ENCODE measurements around the gene CACNA2D3. TPM values are rescaled to one million over a fixed set of nuclear protein-coding genes. Genes with fewer than 3 reads are reported as not detected.
"Not testable (repeated sequence)": the region's sequence is repeated elsewhere in the genome, so short reads cannot be mapped to it uniquely, and the experiment has no call there.

CACNA2D3 gene
- total RNA-seq, 2 experiments from 2014 or later: not detected

DNA sequence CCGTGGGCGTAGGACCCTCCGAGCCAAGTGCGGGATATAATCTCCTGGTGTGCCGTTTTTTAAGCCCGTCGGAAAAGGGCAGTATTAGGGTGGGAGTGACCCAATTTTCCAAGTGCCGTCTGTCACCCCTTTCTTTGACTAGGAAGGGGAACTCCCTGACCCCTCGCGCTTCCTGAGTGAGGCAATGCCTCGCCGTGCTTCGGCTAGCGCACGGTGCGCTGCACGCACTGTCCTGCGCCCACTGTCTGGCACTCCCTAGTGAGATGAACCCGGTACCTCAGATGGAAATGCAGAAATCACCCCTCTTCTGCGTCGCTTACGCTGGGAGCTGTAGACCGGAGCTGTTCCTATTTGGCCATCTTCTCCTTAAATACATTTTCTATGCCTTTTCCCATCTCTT is 342.2 kb downstream of the CACNA2D3 start:
- H3K4me3 Mint-ChIP-seq; H3K4me1 Mint-ChIP-seq (ENCODE audit: low read depth); H3K36me3 Mint-ChIP-seq; DNase-seq; H3K27me3 Mint-ChIP-seq; H3K27ac Mint-ChIP-seq; intact Hi-C loops (cut with micrococcal nuclease); POLR2A ChIA-PET; CTCF ChIA-PET: not testable (repeated sequence)
- H3K9me3 Mint-ChIP-seq: peaks cover 10% of the 10 kb centered on the region

DNA sequence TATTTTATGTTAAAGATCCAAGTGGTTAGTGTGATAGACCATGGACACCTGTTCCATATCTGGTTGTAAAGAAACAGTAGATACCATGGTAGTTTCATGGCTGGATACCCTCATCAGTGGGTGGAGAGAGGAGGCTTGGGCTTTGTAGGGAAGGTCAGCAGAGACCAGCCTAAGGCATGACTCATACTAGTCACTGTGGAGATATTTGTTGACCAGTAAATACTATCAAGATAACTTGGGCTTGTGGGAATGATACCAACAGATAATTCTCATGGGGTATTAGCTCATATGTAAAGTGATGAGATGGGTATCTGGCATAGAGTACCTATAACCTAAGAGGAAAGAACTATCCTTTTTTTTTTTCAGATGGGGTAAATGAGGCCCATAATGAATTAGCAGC is 354.5 kb downstream of the CACNA2D3 start:
- ChIA-PET CTCF (no interaction called here), POLR2A (no interaction called here)
- Mint-ChIP-seq H3K4me1 (ENCODE audit: low read depth) (no peaks in the 10 kb centered on the region), H3K27ac (no peak overlapping the region), H3K9me3 (peaks cover 26% of the 10 kb centered on the region), H3K36me3 (no peaks in the 10 kb centered on the region), H3K4me3 (no peak overlapping the region), H3K27me3 (no peaks in the 10 kb centered on the region)
- DNase-seq: no peak
- intact Hi-C loops (cut with micrococcal nuclease): no loop called here

DNA sequence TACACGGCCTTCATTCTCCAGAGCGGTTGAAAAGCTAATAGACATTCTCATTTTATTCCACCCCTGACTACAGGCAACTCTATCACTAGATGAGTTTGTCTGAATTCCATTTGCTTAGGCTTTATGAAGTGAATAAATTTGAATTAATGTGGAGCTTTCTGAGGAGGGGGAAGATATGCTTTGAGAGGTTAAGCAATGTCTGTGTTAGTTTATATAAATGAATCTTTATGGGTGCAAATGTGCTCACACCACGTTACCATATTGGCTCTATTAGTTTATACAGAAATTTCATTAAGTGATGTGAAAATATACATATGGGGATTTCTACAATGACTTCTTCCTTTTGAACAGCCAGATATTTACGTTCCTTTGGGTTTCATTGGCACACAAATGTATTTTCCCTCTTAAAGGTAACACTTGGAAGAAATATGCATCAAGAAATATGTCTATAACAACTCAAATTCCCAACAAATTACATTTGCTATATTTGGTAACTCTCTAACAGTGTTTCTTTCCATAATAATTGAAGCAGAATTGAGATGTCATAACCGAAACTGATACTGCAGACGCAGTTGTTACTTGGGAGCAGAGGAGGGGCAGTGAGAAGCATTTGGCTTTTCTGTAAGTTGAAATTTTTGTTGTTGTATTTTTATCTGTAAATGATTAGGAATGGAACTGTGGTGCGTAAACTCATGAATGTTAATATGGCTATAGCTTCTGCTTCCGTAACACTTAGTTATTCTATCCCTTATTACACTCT is 359.4 kb downstream of the CACNA2D3 start:
- POLR2A ChIA-PET: no interaction called here
- Mint-ChIP-seq H3K36me3 (no peaks in the 10 kb centered on the region), H3K27me3 (no peaks in the 10 kb centered on the region), H3K4me1 (ENCODE audit: low read depth) (no peaks in the 10 kb centered on the region), H3K27ac (no peak overlapping the region), H3K9me3 (peaks cover 3% of the 10 kb centered on the region), H3K4me3 (no peak overlapping the region)
- CTCF ChIA-PET: no interaction called here
- intact Hi-C loops (cut with micrococcal nuclease): no loop called here
- no peak for DNase-seq

DNA sequence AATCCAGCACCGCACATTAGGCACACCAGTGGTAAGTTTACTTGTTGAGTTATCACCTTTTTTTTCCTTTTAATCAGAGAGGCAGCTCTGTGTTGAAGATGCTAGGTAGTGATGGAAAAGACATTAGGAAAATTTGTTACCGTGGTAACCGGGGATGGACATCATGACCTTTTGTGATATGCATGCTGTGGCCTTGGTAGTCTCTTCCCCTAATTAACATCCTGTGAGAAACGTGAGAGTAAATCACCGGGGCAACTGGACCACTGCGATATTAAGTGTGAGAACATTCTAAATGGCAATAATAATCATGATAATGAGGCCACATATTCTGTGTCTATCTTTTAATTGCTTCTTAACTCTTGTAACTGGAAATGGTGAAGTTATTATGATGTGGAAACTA is 362.0 kb downstream of the CACNA2D3 start:
- Mint-ChIP-seq H3K36me3 (no peaks in the 10 kb centered on the region), H3K4me1 (ENCODE audit: low read depth) (no peaks in the 10 kb centered on the region), H3K27ac (no peak overlapping the region), H3K9me3 (no peaks in the 10 kb centered on the region), H3K4me3 (no peak overlapping the region), H3K27me3 (no peaks in the 10 kb centered on the region)
- POLR2A ChIA-PET: no interaction called here
- no peak for DNase-seq
- CTCF ChIA-PET: no interaction called here
- intact Hi-C loops (cut with micrococcal nuclease): no loop called here

DNA sequence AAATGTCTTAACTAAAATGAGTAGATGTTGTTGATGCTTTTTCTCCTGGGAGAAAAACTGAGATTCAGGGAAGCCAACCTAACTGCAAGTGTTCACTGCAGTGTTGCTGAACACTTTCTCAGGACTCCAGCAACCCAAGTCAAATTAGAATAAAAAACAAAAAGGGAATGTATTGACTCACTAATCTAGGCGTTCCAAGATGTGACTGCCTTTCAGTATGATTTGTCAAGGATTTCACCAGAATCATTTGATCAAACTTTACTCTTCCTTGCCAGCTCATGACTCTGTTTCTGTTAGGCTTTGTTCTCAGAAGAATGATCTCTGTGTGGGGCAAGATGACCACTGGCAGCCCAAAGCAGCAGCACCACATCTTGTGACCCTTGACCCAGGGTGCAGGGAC is 364.0 kb downstream of the CACNA2D3 start:
- no peaks in the 10 kb centered on the region for H3K27me3 Mint-ChIP-seq
- H3K9me3 Mint-ChIP-seq: no peaks in the 10 kb centered on the region
- H3K27ac Mint-ChIP-seq: no peak overlapping the region
- H3K36me3 Mint-ChIP-seq: no peaks in the 10 kb centered on the region
- intact Hi-C loops (cut with micrococcal nuclease): no loop called here
- H3K4me1 Mint-ChIP-seq (ENCODE audit: low read depth): no peaks in the 10 kb centered on the region
- ChIA-PET POLR2A (no interaction called here), CTCF (no interaction called here)
- DNase-seq: no peak
- no peak overlapping the region for H3K4me3 Mint-ChIP-seq

DNA sequence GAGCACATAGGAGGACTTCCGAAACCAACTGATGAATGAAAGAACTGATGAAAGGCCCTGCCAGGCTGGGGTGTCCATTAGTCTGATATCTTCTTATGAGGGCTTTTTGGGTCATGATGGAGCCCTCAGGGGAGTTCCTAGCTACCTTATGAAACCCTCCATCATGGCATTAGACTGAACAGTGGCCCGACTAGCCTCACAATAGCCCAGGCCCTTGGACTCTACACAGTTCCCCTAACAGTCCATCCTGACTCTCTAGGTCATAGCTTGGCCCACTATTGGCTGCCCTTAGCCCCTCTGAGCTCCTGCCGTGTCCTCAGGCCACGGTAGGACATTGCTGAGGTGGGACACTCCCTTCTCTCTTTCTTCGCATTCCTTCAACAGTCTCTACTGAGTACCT is 365.9 kb downstream of the CACNA2D3 start:
- peaks cover under 1% of the 10 kb centered on the region for H3K9me3 Mint-ChIP-seq
- intact Hi-C loops (cut with micrococcal nuclease): no loop called here

DNA sequence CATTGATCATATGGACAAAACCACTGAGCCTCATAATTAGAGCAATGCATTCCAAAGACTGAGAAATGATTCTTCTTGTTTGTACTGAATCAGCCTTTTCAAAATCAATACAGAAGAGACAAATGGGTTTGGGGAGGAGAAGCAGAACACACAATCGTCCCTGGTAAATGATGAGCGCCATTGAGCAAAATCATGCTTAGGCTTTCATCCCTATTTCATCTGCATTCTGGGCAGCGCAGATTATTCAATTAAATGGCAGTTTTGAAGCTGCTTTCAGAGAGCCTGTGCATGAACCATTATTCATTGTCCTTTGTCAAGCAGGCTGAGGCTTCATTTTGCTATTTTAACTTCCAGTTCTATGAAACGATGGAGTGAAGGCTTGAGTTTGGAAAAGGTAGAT is 371.9 kb downstream of the CACNA2D3 start:
- intact Hi-C loops (cut with micrococcal nuclease): no loop called here
- DNase-seq: no peak
- H3K27me3 Mint-ChIP-seq: no peaks in the 10 kb centered on the region
- H3K4me1 Mint-ChIP-seq (ENCODE audit: low read depth): no peaks in the 10 kb centered on the region
- ChIA-PET POLR2A (no interaction called here), CTCF (no interaction called here)
- H3K27ac Mint-ChIP-seq: no peak overlapping the region
- H3K36me3 Mint-ChIP-seq: no peaks in the 10 kb centered on the region
- peaks cover 16% of the 10 kb centered on the region for H3K9me3 Mint-ChIP-seq
- H3K4me3 Mint-ChIP-seq: no peak overlapping the region

More for the DNA sequence above, 365.9 kb downstream of the CACNA2D3 start:
- Mint-ChIP-seq H3K4me3 (no peak overlapping the region), H3K36me3 (no peaks in the 10 kb centered on the region), H3K27me3 (no peaks in the 10 kb centered on the region), H3K4me1 (ENCODE audit: low read depth) (no peaks in the 10 kb centered on the region), H3K27ac (no peak overlapping the region)
- DNase-seq: no peak
- CTCF ChIA-PET: no interaction called here
- POLR2A ChIA-PET: no interaction called here

DNA sequence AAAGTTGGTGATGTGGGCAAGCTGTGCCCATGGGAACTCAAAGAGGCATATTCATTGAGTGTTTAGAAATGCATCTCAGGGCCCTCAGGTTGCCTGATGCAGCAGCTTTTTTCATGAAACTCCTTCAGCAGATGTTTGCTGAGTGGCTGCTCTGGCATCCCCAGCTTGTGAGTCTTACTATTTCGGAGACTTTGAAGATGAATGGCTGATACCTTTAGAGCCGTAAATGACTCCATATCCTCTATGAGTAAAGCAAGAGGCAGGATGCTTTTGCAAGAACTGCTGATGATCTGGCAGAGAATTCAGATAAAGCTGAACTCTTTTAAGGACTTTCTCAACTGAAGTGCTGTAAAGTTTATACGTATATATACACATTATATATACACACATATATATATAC is 384.3 kb downstream of the CACNA2D3 start:
- intact Hi-C loops (cut with micrococcal nuclease): no loop called here
- POLR2A ChIA-PET: no interaction called here
- H3K27ac Mint-ChIP-seq: no peak overlapping the region

DNA sequence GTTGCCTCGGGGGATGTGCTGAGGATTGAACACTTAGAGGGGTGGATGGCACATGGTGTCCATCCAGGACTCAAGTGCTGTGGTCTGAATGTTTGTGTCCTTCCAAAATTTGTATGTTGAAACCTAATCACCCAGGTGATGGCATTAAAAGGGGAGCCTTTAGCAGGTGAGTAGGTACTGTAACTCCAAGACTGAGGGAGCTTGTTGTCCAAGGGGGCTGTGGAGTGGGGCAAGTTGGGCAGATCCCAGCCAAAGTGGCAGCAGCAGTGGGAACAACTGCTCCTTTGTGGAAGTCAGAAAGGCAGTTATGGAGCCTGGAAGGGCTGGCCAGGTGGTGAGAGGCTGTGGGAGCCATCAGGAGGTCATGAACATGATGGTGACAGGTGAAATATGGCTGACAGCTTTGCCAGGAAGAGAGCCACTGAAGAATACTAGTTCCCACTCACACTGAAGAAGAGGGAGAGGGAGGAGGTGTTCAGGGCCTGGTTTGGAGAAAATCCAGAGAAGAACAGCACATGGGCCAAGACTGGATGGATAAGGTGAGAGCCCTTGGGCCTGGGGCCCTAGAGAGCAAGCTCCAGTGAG is 385.6 kb downstream of the CACNA2D3 start:
- H3K27ac Mint-ChIP-seq: no peak overlapping the region
- ChIA-PET CTCF (no interaction called here), POLR2A (no interaction called here)
- H3K9me3 Mint-ChIP-seq: peaks cover under 1% of the 10 kb centered on the region
- H3K4me1 Mint-ChIP-seq (ENCODE audit: low read depth): no peaks in the 10 kb centered on the region
- no peaks in the 10 kb centered on the region for H3K27me3 Mint-ChIP-seq
- no peak overlapping the region for H3K4me3 Mint-ChIP-seq
- intact Hi-C loops (cut with micrococcal nuclease): no loop called here
- no peaks in the 10 kb centered on the region for H3K36me3 Mint-ChIP-seq
- no peak for DNase-seq

More for the DNA sequence above, 384.3 kb downstream of the CACNA2D3 start:
- no peaks in the 10 kb centered on the region for H3K27me3 Mint-ChIP-seq
- no peaks in the 10 kb centered on the region for H3K36me3 Mint-ChIP-seq
- H3K4me1 Mint-ChIP-seq (ENCODE audit: low read depth): no peaks in the 10 kb centered on the region
- H3K4me3 Mint-ChIP-seq: no peak overlapping the region
- no peaks in the 10 kb centered on the region for H3K9me3 Mint-ChIP-seq
- CTCF ChIA-PET: no interaction called here
- no peak for DNase-seq

DNA sequence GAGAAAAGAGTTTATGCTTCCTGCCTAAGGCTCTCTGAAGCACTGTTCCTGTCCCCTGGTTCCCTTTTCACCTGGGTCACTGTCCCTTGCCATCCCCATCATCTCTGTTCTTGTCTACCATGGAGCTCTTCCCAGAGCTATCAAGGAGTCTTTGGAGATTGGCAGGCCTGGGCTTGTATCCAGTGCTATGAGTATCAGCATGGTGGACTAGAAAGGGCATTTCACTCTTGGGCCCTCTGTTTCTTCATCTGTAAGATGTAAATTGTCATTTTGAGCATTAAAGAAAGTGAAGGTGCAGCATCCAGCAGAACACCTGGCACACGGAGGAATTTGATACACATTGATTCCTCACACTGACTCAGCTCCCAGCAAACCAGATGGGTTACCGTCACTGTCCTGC is 388.2 kb downstream of the CACNA2D3 start:
- Mint-ChIP-seq H3K4me3 (no peak overlapping the region), H3K36me3 (no peaks in the 10 kb centered on the region), H3K27ac (no peak overlapping the region), H3K27me3 (no peaks in the 10 kb centered on the region), H3K4me1 (ENCODE audit: low read depth) (no peaks in the 10 kb centered on the region), H3K9me3 (peaks cover 3% of the 10 kb centered on the region)
- DNase-seq: no peak
- intact Hi-C loops (cut with micrococcal nuclease): no loop called here
- ChIA-PET CTCF (no interaction called here), POLR2A (no interaction called here)

DNA sequence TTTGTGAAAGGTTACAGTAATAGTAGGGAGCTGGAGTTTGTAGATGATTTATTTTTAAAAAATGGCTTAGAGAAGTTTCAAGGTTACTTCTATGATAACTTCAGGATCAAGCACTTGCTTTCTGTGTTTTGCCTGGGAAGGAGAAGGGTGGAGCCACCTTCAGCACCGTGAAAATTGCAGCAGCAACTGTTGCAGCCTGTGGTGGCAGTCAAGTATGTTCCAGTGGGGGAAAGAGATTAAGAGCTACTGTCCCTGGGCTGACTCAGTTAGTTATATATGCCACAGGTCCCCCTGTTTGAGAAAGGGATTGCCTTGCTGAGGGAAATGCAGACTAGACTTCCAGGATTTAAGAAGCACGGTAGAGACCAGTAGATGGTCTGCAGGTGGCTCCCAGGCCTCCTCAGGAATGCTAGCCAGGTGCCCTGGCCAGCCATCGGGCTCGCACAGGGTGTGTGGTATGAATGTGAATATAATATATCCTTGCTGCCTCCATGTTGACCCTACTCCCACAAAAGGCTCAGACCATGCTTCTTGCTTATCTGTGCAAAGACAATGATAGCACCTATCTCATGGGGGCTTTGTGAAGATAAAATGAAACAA is 389.5 kb downstream of the CACNA2D3 start:
- Mint-ChIP-seq H3K27me3 (no peaks in the 10 kb centered on the region), H3K4me3 (no peak overlapping the region), H3K9me3 (peaks cover 3% of the 10 kb centered on the region), H3K36me3 (no peaks in the 10 kb centered on the region), H3K4me1 (ENCODE audit: low read depth) (no peaks in the 10 kb centered on the region), H3K27ac (no peak overlapping the region)
- intact Hi-C loops (cut with micrococcal nuclease): no loop called here
- CTCF ChIA-PET: no interaction called here
- DNase-seq: no peak
- POLR2A ChIA-PET: no interaction called here

DNA sequence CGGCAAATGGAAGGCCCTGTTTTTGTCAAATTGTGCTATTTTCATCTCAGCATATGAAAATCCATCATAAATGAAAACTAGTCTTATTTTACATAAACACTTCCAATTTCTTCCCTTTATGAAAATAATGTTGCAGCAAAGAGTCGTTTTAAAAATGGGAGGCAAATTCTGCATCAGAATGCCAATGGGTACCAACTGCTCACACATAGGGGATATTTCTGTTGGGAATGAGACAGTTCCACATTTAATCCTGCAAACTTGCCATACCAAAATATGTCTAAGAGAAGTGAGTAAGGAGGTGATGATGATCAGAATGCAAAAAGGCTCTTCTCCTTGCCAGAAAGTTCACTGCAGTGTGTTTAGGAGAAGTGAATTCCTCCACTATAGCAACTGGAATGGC is 391.7 kb downstream of the CACNA2D3 start:
- DNase-seq: no peak
- CTCF ChIA-PET: no interaction called here
- Mint-ChIP-seq H3K27me3 (no peaks in the 10 kb centered on the region), H3K4me1 (ENCODE audit: low read depth) (no peaks in the 10 kb centered on the region), H3K9me3 (peaks cover 3% of the 10 kb centered on the region), H3K27ac (no peak overlapping the region), H3K4me3 (no peak overlapping the region), H3K36me3 (no peaks in the 10 kb centered on the region)
- POLR2A ChIA-PET: no interaction called here
- intact Hi-C loops (cut with micrococcal nuclease): no loop called here

DNA sequence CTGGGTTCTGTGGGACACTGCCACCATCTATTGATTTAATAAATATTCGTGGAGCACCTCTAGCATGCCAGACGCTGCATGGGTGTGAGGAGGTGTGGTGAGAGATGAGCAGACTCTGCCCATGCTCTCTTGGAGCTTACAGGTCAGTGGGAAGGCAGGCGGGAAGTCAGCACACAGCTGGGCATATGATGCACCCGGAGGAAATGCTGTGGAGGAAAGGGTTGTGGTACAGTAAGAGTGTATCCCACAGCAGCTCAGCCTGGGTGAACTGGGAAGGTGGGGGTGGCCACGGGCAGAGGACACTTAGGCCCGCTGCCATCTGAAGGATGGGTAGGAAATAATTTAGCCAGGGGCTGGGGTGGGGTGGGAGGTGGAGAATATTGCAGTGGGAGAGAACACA is 392.1 kb downstream of the CACNA2D3 start:
- no peak for DNase-seq
- Mint-ChIP-seq H3K4me1 (ENCODE audit: low read depth) (no peaks in the 10 kb centered on the region), H3K4me3 (no peak overlapping the region), H3K27ac (no peak overlapping the region), H3K36me3 (no peaks in the 10 kb centered on the region), H3K27me3 (no peaks in the 10 kb centered on the region), H3K9me3 (peaks cover 3% of the 10 kb centered on the region)
- intact Hi-C loops (cut with micrococcal nuclease): no loop called here
- POLR2A ChIA-PET: no interaction called here
- CTCF ChIA-PET: no interaction called here

Data from activated CD4-positive, alpha-beta memory T cell treated with anti-CD3 and anti-CD28 coated beads for 36 hours (primary cell).